CD4-positive, alpha-beta T cell (primary cell): ENCODE measurements around the gene TUSC7. TPM values are rescaled to one million over a fixed set of nuclear protein-coding genes. Genes with fewer than 3 reads are reported as not detected.

ENCODE experiments used
- ATAC-seq: fragments of 200-7000 bp; cut with Tn5 transposase; one replicate; pipeline ENCODE4 v1.10.0; 2022; ENCODE audit warnings: mild to moderate bottlenecking; ENCODE audit not compliant: poor library complexity
- CTCF ChIA-PET: fragments of 350-600 bp; sonication (Branson Sonifier 250); formaldehyde crosslinking; loops from one replicate; lab custom pipeline; 2021; ENCODE audit warnings: antibody characterized with exemption, inconsistent platforms; lab: Charles Lee
- POLR2A ChIA-PET: fragments of 350-600 bp; sonication (Branson Sonifier 250); formaldehyde crosslinking; loops from one replicate; lab custom pipeline; 2021; ENCODE audit warnings: antibody characterized with exemption, inconsistent platforms; lab: Charles Lee
- DNase-seq, 14 experiments: peaks; one replicate each; pipeline ENCODE4 v3.0.0-alpha.2; 2013 to 2020; ENCODE audit warnings: mixed read lengths in 2 of 14
- H3K27ac ChIP-seq, 2 donors: one replicate each; pipeline versions ENCODE4 v1.5.1 to v1.7.0; 2013; ENCODE audit warnings: low read length in 2 of 2, low read depth in 1 of 2, mild to moderate bottlenecking in 1 of 2
- H3K27me3 ChIP-seq, 2 experiments: 1 replicate in 1 of 2; 2 replicates in 1 of 2; pipeline versions ENCODE4 v1.6.1 to v1.7.0; 2013; ENCODE audit warnings: low read length in 2 of 2, control low read depth in 1 of 2, mild to moderate bottlenecking in 1 of 2, moderate library complexity in 1 of 2; ENCODE audit not compliant: insufficient read depth in 2 of 2, control insufficient read depth in 1 of 2
- H3K36me3 ChIP-seq: one replicate; pipeline ENCODE4 v1.6.1; 2013; ENCODE audit warnings: low read length, control low read depth; ENCODE audit not compliant: insufficient read depth
- H3K4me1 ChIP-seq: one replicate; pipeline ENCODE4 v1.6.1; 2013; ENCODE audit warnings: low read length, control low read depth; ENCODE audit not compliant: insufficient read depth
- H3K4me3 ChIP-seq: one replicate; pipeline ENCODE4 v1.5.1; 2013; ENCODE audit warnings: mild to moderate bottlenecking, low read length, moderate library complexity
- H3K9me3 ChIP-seq, 2 experiments: 1 replicate in 1 of 2; 2 replicates in 1 of 2; pipeline versions ENCODE4 v1.6.1 to v1.7.0; 2013; ENCODE audit warnings: low read length in 2 of 2, mild to moderate bottlenecking in 2 of 2, control low read depth in 1 of 2, moderate library complexity in 1 of 2; ENCODE audit not compliant: control insufficient read depth in 1 of 2, insufficient read depth in 1 of 2
- H3K27ac Mint-ChIP-seq: one replicate; pipeline ENCODE4 v1.8.0; 2020; ENCODE audit warnings: mixed read lengths
- H3K27me3 Mint-ChIP-seq: one replicate; pipeline ENCODE4 v1.8.0; 2021; ENCODE audit warnings: mixed read lengths
- H3K36me3 Mint-ChIP-seq: one replicate; pipeline ENCODE4 v1.8.0; 2021; ENCODE audit warnings: low read depth, mixed read lengths
- H3K4me1 Mint-ChIP-seq: one replicate; pipeline ENCODE4 v1.8.0; 2021; ENCODE audit warnings: low read depth, mixed read lengths
- H3K4me3 Mint-ChIP-seq: one replicate; pipeline ENCODE4 v1.8.0; 2020; ENCODE audit warnings: mild to moderate bottlenecking, mixed read lengths
- H3K9me3 Mint-ChIP-seq: one replicate; pipeline ENCODE4 v1.8.0; 2020; ENCODE audit warnings: mixed read lengths
- intact Hi-C, 2 experiments: fragments of 100-400 bp; cut with DNase I in 1 of 2; cut with micrococcal nuclease in 1 of 2; formaldehyde crosslinking; loops; one replicate each; pipeline versions ENCODE4 v1.15.1 to v1.9.0; 2023 to 2025; cut with DNase I, micrococcal nuclease
- total RNA-seq, 174 experiments: library from RNA in 2 of 174; stranded (reverse) in 2 of 174; gene quantifications; one replicate each; pipeline ENCODE4 v1.2.3 and lab custom pipeline; 2021 to 2026
- TF ChIP-seq, protein P1 (sequence below): fragments of 200-600 bp; IDR thresholded peaks from one replicate; pipeline ENCODE4 v1.8.0; 2022; ENCODE audit warnings: antibody characterized with exemption, mild to moderate bottlenecking

TUSC7 gene
- total RNA-seq, 2 experiments from 2014 or later = not detected

DNA sequence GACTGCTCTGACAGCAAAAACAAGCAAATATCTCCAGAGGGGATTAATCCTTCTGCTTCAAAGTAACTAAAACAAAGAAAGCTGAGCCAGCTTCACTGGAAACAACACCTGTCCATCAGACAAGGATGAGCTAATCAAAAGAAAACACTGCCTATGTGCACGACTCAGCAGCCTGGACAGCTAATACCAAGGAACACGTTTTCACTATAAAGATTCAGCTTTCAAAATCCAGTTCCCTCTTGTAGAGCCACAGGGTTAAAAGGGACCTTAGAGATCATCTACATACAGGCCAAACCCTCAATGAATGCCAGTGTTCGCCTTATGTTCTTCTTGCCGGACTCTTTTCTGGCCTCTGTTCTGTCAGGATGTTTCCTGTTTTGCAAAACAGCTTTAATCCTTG is 6.9 kb downstream of the TUSC7 start:
- DNase-seq (no peak), ATAC-seq (no peak)
- no peak overlapping the region for H3K4me3 ChIP-seq
- H3K27me3 ChIP-seq = no peaks in the 10 kb centered on the region
- H3K9me3 ChIP-seq = no peaks in the 10 kb centered on the region
- POLR2A ChIA-PET = no interaction called here
- Mint-ChIP-seq H3K27me3 (no peaks in the 10 kb centered on the region), H3K9me3 (no peaks in the 10 kb centered on the region), H3K36me3 (no peaks in the 10 kb centered on the region), H3K27ac (no peak overlapping the region), H3K4me1 (no peaks in the 10 kb centered on the region), H3K4me3 (no peak overlapping the region)
- H3K4me1 ChIP-seq = no peaks in the 10 kb centered on the region
- no peaks in the 10 kb centered on the region for H3K36me3 ChIP-seq
- no peak overlapping the region for H3K27ac ChIP-seq
- intact Hi-C loops = no loop called here
- CTCF ChIA-PET = no interaction called here
- TF ChIP-seq, protein P1, sequence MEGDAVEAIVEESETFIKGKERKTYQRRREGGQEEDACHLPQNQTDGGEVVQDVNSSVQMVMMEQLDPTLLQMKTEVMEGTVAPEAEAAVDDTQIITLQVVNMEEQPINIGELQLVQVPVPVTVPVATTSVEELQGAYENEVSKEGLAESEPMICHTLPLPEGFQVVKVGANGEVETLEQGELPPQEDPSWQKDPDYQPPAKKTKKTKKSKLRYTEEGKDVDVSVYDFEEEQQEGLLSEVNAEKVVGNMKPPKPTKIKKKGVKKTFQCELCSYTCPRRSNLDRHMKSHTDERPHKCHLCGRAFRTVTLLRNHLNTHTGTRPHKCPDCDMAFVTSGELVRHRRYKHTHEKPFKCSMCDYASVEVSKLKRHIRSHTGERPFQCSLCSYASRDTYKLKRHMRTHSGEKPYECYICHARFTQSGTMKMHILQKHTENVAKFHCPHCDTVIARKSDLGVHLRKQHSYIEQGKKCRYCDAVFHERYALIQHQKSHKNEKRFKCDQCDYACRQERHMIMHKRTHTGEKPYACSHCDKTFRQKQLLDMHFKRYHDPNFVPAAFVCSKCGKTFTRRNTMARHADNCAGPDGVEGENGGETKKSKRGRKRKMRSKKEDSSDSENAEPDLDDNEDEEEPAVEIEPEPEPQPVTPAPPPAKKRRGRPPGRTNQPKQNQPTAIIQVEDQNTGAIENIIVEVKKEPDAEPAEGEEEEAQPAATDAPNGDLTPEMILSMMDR = no peak

- Histone ChIP-seq H3K27me3 (no peaks in the 10 kb centered on the region), H3K27ac (no peak overlapping the region), H3K36me3 (no peaks in the 10 kb centered on the region), H3K4me1 (no peaks in the 10 kb centered on the region), H3K9me3 (no peaks in the 10 kb centered on the region), H3K4me3 (no peak overlapping the region)
- ATAC-seq = no peak
- no peak overlapping the region for H3K27ac Mint-ChIP-seq
- H3K36me3 Mint-ChIP-seq = no peaks in the 10 kb centered on the region
- DNase-seq = no peak
- no peaks in the 10 kb centered on the region for H3K9me3 Mint-ChIP-seq
- H3K4me3 Mint-ChIP-seq = no peak overlapping the region
- ChIA-PET CTCF (no interaction called here), POLR2A (no interaction called here)
- H3K27me3 Mint-ChIP-seq = no peaks in the 10 kb centered on the region
- TF ChIP-seq, protein P1 = no peak
- intact Hi-C loops = no loop called here
- no peaks in the 10 kb centered on the region for H3K4me1 Mint-ChIP-seq
Observed at GRCh38 chr3:116717566-116717965, 8.0 kb downstream of the TUSC7 start.

DNA sequence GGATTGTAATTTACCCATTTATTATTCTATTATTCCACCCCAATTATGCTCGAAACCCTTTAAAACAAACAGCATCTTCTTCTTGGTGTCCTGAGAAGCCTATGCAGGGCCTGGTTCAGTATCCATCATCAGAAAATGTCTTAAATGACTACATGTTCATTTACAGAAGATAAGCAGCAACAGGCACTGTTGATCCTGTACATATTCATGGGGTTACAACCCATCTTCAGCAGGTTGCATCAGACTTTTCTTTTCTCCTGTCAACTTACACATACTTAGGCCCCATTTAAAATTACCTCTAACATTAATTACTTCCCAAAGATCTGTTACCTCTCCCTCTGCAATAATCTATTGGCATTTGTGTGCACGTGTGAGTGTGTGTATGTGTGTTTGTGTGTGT is 18.9 kb downstream of the TUSC7 start:
- H3K4me3 ChIP-seq = no peak overlapping the region
- DNase-seq (no peak), ATAC-seq (no peak)
- H3K36me3 Mint-ChIP-seq = no peaks in the 10 kb centered on the region
- H3K27me3 Mint-ChIP-seq = no peaks in the 10 kb centered on the region
- H3K9me3 Mint-ChIP-seq = peaks cover 3% of the 10 kb centered on the region
- no peak overlapping the region for H3K27ac Mint-ChIP-seq
- no peaks in the 10 kb centered on the region for H3K4me1 Mint-ChIP-seq
- TF ChIP-seq, protein P1 = no peak
- no peaks in the 10 kb centered on the region for H3K27me3 ChIP-seq
- no peaks in the 10 kb centered on the region for H3K9me3 ChIP-seq
- ChIA-PET CTCF (no interaction called here), POLR2A (no interaction called here)
- H3K4me3 Mint-ChIP-seq = no peak overlapping the region
- H3K4me1 ChIP-seq = no peaks in the 10 kb centered on the region
- H3K36me3 ChIP-seq = no peaks in the 10 kb centered on the region
- intact Hi-C loops = no loop called here
- H3K27ac ChIP-seq = no peak overlapping the region
